Measurements from ENCODE around the gene MPHOSPH6.
"Not testable (repeated sequence)": the region's sequence is repeated elsewhere in the genome, so short reads cannot be mapped to it uniquely, and the experiment has no call there.

Gene MPHOSPH6

DNA sequence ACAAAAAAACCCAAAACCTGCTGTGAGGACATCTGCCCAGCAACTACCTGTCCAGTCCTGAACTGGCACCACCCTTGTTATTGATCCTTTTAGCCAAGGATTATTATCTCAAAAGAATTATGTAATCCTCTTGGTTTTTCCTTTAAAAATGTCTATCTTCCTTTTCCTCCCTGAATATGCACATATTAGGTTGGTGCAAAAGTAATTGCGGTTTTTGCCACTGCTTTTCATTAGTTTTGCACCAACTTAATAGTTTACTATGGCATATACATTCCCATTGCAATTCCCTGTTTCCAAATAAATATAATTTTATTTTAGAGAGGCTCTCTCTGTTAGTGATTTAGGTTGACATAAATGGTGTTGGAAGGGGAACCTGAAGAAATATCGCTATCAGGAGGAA, 51.3 kb downstream of the MPHOSPH6 start:
- DNase-seq (ENCODE audit: low spot score), result no peak

DNA sequence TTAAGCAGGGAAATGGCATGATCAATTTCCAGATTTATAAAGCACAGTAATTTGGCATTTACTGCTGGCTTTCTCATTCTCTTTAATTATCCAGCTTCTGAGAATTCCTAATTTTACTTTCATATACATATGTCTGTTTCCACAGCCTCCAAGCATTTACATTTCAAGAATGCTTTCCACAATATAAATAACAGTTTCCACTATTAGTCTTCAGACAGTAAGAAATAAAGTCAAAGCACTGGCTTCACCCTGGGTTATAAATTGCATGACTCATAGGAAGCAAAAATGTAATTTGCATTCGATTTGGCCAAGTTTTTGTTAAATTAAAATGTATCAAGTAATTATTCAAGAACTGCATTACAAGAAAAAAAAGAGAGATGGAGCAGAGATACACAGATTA, 53.5 kb downstream of the MPHOSPH6 start:
- DNase-seq (ENCODE audit: low spot score), result no peak

DNA sequence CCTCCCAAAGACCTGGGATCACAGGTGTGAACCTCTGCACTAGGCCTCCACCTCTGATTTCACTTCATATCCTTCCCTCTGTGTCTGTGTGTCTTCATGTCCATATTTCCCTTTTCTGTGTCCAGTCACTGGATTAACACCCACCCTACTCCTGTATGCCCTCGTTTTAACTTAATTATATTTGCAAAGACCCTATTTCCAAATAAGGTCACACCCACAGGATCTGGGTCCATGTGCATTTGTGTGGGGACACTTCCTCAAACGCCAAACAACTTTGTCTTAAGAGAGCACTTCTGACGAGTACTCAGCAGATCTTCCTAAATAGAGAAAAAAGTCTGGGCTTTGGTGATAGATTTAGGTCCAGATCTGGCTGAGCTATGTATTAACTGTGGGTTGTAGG, 56.3 kb downstream of the MPHOSPH6 start:
- DNase-seq (ENCODE audit: low spot score), result no peak

DNA sequence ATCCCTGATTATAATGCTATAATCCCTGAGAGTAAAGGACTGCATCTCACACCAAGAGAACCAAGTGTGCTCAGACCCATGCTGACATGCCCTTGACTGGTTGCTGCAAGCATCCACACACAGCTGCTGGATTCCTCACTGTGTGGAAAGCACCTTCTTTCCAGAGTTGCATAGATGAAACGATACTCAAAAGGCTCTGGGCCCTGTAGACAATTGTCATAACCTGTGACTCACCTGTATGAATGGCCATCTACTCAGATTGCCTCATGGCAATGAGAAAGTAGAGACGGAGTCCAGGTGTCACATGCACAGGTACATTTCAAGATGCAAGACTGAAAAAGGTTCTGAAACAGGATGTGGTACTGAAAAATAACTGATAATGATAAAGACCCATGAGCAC, 58.1 kb downstream of the MPHOSPH6 start:
- DNase-seq (ENCODE audit: low spot score), result no peak

DNA sequence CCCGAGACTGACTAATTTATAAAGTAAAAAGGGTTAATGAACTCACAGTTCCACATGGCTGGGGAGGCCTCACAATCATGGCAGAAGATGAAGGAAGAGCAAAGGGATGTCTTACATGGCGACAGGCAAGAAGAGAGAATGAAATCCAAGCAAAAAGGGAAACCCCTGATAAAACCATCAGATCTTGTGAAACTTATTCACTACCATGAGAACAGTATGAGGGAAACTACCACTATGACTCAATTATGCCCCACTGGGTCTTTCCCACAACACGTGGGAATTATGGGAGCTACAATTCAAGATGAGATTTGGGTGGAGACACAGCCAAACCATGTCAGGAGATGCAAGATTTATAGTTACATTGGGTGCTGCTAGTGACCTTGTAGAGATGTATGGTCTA, 60.8 kb downstream of the MPHOSPH6 start:
- DNase-seq (ENCODE audit: low spot score), result not testable (repeated sequence)

DNA sequence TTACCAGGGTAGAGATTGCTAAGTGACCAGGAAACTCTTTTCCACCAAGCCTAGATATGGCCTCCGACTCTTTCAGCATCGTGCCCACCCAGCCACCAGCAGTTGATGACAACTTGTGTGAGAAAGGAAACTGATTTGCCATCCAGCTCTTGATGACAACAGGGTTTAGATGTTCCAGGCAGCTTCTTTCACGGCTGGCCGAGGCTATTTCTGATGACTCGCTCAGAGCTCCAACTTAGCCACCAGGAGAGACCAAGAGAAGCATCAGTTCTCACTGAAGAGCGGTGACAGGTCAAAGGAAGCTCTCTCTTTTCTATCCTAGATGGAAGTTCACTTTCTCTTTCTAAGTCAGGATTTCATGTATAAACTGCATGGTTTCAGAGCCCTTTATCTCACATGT, 61.2 kb downstream of the MPHOSPH6 start:
- DNase-seq (ENCODE audit: low spot score), result no peak

DNA sequence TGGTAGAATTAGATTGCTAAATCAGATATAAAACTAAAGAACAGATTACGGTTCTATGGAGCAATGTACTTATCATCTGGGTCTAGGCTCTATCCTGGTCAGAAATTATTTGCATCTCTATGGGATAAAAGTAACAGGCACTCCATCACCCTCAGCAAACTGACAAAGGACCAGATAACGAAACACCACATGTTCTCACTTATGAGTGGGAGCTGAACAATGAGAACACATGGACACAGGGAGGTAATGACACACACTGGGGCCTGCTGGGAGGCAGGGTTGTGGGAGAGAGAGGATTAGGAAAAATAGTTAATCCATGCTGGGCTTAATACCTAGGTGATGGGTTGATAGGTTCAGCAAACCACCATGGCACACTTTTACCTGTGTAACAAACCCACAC, 61.9 kb downstream of the MPHOSPH6 start:
- DNase-seq (ENCODE audit: low spot score), result no peak

DNA sequence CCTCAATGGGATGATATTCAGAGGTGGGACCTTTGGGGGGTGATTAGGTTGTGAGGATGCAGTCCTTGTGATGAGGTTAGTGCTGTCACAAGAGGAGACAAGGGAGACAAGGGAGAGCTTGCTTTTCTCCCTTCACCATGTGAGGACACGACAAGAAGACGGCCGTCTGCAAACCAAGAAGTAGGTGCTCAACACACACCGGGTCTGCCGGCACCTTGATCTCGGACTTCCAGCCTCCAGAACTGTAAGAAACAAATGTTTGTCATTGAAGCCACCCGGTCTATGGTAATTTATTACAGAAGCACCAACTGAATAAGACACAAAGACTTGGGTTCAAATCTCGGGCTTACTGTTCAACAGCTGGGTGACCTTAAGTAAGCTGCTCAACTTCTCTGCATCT, 64.9 kb downstream of the MPHOSPH6 start:
- no peak for DNase-seq (ENCODE audit: low spot score)

Measured in CD4-positive, alpha-beta T cell treated with Interleukin-15 for 4 hours (primary cell).